NCI-H2081 treated with DMSO at 0.1 percent for 48 hours (cell line): ENCODE data around the gene TMEM116.
"Not testable (repeated sequence)": the region's sequence is repeated elsewhere in the genome, so short reads cannot be mapped to it uniquely, and the experiment has no call there.

Experiments used
- DNase-seq: peaks from one replicate; lab custom pipeline; 2025; lab: John Stamatoyannopoulos, UW

TMEM116 gene

DNA sequence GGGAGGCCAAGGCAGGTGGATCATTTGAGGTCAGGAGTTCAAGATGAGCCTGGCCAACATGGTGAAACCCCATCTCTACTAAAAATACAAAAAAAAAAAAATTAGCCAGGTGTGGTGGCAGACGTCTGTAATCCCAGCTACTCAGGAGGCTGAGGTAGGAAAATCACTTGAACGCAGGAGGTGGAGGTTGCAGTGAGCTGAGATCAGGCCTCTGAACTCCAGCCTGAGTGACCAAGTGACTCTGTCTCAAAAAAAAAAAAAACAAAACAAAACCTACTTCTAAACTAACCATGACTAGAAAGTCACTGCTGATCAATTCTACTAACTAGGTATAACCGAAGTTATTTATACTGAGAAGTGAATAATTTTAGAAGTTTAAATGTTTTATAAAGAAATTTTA, 3.4 kb downstream of the TMEM116 start:
- not testable (repeated sequence) for DNase-seq

DNA sequence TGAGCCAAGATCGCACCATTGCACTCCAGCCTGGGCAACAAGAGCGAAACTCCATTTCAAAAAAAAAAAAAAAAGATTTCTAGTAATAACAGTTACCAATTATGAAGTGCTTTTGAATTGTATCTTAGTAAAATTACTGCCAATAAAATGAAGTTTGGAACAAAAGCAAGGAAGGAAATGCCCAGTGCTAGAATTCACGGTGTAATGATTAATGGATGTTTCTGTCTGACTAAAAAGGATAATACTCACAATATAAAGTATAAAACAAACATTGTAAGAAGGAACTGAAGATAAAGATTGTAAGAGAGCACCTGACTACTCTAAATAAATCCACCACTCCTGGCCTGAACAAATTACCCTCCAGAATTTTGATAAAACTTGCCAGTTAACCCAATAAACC, 4.0 kb downstream of the TMEM116 start:
- no peak for DNase-seq

DNA sequence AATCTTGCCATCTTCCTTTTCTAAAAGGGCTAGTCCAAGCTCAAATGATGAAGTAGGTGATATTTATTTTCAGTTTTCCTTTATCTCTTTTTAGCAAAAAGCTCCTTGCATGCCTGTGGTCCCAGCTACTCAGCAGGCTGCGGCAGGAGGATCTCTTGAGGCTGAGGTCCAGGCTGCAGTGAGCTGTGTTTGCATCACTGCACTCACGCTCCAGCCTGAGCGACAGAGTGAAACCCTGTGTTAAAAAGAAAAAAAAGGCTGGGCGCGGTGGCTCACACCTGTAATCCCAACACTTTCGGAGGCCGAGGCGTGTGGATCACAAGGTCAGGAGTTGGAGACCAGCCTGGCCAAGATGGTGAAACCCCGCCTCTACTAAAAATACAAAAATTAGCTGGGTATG, 5.0 kb downstream of the TMEM116 start:
- DNase-seq, result no peak

DNA sequence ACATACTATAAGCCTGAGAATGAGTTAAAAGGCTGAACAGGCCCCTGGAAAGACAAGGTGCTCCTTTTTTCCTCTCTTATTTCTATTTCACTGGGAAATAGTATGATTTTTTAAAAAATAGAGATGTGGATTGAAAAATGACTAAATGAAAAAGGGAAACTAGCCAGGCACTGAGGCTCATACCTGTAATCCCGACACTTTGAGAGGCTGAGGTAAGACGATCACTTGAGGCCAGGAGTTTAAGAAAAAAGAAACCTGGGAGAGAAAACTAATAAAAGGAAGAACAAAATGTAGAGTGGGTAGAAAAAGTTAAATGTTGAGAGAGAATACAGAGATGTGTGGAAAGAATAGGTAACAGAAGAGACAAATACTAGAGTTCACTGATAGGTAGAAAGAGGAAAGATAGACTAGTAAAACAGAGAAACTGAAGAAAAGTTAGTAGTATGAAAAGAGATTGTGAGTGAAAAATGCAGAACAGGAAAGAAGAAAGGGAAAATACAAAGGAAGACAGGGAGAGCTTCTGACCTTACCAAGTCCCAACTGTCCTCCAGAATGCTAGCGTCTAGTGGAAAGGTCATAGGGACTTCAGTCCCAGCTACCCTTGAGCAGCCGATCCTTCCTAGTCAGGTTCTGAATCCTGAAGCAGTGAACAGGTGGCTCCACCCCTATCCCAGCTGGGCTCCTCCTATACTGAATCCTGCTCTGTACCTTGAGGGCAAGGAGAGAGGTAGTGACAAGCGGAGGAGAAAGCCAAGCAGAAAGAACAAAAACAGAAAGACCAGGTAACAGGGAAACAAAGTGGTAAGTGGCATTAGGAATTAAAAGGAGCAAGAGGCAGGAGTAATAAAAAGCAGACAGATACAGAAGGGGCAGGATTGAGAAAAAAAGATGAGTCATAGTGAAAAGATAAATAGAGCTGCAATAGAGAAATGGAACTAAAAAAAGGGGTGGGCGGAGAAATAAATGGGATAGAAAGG, 7.3 kb downstream of the TMEM116 start:
- DNase-seq, result no peak

DNA sequence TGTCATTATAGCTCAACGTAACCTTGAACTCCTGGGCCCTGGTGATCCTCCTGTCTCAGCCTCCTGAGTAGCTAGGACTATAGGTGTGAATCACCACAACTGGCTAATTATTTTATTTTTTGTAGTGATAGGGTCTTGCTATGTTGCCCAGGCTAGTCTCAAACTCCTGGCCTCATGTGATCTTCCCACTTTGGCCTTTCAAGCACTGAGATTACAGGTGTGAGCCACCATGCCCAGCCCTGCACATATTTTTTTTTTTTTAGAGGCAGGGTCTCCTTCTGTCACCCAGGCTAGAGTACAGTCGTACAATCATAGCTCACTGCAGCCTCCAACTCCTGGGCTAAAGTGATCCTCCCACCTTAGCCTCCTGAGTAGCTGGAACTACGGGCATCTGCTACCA, 8.9 kb downstream of the TMEM116 start:
- DNase-seq, result no peak

DNA sequence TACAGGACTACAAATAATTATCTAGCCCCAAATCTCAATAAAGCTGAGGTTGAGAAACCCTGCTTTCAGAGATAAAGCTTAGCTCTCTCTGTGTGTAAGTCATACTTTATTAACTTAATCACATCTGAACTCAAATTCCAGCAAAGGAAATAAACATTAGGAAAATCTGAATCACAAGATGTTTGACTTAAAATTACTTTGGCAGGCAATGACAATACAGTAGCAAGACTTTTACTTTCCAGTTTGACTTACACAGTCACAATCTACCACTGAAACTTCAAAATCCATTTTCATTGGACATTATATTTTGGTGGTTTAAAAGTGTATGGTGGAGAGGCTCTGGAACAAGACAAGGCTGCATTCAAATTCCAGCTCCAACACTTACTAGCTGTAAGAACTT, 11.4 kb downstream of the TMEM116 start:
- DNase-seq, result no peak

DNA sequence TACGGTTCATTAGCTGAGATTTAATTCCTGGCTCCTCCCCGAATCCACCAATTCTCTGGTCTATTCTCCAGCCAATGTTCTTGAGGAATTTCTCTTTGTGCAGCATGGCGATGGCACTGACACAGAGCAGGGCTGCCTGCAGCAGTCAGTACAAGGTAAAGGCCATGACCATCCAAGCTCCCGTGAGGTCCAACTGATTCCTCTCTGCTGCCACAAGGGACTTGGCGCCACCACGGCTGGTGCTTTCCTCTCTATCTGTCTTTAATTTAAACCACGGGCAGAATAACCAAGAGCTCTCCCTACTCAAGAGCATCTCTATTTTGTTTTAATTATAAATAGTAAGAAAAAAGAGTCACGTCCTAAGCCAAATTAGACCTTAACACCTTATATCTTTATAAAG, 12.1 kb downstream of the TMEM116 start:
- DNase-seq, result no peak

DNA sequence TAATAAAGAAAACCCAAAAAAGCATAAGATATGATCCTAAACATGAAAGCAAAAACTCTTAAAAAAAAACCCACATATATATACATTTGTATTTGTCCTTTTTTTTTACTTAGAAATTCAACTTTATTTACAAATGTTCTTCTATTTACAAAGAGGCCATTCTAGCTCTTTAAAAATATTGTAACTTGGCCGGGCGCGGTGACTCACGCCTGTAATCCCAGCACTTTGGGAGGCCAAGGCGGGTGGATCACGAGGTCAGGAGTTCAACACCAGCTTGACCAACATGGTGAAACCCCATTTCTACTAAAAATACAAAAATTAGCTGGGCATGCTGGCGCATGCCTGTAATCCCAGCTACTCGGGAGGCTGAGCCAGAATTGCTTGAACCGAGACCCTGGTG, 13.8 kb downstream of the TMEM116 start:
- DNase-seq, result not testable (repeated sequence)

DNA sequence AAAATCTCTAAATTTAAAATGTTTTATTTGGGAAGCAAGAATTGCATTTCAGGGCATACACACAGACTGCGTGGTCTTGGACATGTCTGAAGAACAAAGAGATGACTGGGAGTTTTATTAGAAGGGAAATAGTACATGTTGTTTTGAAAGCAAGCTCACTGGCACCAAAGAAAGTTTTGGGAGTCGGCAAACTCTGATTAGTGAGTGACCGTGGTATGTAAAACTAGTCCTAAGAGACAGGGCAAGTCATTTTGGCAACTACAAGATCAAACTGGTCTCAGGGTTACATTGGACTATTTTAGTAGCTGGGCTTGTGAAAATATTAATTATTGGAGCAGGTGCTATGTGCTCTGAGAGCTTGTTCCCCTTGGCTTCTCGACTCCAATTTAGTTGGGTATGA, 14.9 kb downstream of the TMEM116 start:
- DNase-seq, result no peak

DNA sequence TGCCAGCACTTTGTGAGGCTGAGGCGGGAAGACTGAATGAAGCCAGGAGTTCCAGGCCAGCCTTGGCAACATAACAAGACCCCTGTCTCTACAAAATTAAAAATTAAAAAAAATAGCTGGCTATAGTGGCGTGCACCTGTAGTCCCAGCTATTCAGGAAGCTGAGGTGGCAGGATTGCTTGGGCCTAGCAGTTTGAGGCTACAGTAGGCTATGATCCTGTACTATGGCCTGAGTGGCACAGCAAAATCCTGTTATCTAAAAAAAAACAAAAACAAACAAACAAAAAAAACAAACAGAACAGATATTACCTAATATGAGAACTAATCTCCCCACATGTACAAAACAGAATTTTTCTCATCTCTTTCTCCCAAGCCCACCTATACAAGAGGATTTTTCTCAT, 15.7 kb downstream of the TMEM116 start:
- no peak for DNase-seq

- DNase-seq, result no peak
Observed at GRCh38 chr12:111995782-111996480, 17.0 kb downstream of the TMEM116 start.

DNA sequence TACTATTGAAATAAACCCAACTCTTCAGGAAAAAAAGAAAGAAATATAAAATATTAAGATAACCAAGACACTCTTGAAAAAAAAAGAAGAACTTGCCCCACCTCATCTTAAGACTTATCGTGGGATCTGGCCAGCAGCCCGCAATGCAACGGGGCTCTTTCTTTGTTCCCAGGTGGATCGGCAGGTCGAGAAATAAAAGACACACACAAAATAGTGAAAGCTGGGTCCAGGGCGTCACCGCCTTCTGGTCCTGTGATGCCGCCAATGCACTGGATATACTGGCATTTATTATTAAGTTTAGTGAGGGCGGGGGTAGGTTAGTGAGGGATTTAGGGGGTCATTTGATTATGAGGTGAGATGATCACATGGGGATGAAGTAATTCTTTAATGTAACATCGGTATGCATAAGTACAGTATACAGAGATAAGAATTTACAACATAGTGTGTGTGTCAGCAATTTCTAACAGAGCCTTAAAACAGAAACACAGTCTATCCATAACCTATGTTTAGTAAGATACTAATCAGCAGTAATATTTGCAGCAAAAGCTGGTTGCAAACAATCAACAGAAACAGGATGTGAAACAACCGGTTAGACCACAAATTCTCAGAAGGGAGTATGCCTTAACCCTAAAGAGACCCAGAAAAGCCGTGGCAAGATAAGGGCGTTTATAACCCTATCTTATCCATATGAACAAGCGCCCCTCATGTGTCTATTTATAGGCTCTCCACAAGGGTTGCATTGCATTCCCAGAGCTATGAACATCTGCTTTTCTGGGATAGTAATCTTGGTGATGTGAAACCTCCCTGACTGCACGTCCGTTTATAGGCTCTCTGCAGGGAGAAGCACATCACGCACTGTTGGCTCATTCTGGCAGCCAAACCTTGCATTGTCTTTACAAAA, 18.5 kb downstream of the TMEM116 start:
- DNase-seq, result not testable (repeated sequence)

GRCh38 chr12:111993292-111994150, 19.4 kb downstream of the TMEM116 start:
- no peak for DNase-seq

- no peak for DNase-seq
Observed at GRCh38 chr12:111992464-111992863, 20.5 kb downstream of the TMEM116 start.

DNA sequence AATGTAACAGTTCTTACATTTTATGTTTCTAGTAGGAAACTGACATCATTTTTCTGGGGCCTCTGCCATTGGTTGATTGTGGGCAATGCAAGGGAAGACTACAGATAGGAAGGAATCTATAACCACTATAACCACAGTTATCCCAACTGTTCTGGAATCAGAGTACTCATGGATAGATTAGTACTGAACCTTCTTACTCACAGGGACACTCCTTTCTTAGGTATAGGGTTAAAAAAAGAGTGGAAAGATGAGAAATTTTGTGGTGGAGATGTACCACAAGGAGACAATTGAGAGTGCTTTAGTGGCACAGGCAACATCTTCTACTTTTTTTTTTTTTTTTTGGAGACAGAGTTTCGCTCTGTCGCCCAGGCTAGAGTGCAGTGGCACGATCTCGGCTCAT, 21.0 kb downstream of the TMEM116 start:
- no peak for DNase-seq

- DNase-seq, result no peak
Observed at GRCh38 chr12:111991535-111991934, 21.4 kb downstream of the TMEM116 start.

DNA sequence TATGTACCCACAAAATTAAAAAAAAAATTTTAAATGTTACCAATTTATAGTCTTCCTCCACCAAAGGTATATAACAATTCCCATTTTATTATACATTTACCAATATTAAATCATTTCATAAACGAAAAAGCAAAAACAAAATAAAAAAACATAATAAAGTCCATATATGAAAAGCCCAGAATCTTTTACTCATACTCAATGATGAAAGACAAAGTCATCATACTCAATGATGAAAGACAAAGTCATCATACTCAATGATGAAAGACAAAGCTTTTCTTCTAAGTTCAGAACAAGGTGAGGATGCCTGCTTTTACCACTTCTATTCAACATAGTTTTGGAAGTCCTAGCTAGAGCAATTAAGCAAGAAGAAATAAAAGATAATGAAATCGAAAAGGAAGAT, 28.1 kb downstream of the TMEM116 start:
- no peak for DNase-seq

GRCh38 chr12:111981987-111982386, 31.0 kb downstream of the TMEM116 start:
- DNase-seq, result no peak

DNA sequence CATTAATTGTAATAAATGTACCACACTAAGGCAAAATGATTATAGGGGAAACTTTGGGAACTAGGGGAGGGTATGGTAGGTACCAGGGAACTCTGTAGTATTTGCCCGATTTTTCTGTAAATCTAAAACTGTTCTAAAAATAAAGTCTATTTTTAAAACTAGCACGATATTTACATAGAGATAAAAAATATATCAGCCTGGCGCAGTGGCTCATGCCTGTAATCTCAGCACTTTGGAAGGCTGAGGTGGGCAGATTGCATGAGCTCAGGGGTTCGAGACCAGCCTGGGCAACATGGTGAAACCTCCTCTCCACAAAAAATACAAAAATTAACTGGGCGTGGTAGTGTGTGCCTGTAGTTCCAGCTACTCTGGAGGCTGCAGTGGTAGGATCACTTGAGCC, 32.4 kb downstream of the TMEM116 start:
- no peak for DNase-seq

- DNase-seq, result no peak
Observed at GRCh38 chr12:111978545-111978944, 34.4 kb downstream of the TMEM116 start.

- no peak for DNase-seq
Observed at GRCh38 chr12:111976860-111977259, 36.1 kb downstream of the TMEM116 start.
